Neural cell (in vitro differentiated cells): Measurements from ENCODE around the gene ANAPC2. TPM values are rescaled to one million over a fixed set of nuclear protein-coding genes. Genes with fewer than 3 reads are reported as not detected.

Experiments used
- H2AFZ ChIP-seq: fragments of 200-600, 300-800 bp; sonication (generic), shearing (Covaris generic); 2 replicates; pipeline ENCODE4 v1.6.0; 2014; ENCODE audit warnings: low read depth, mild to moderate bottlenecking, antibody characterized with exemption, low read length, moderate library complexity
- H3F3A ChIP-seq: fragments of 200-600 bp; shearing (Covaris generic); 2 replicates; pipeline ENCODE4 v1.6.1; 2016; ENCODE audit warnings: mild to moderate bottlenecking, moderate library complexity, mixed read lengths, antibody characterized with exemption, low read length; ENCODE audit not compliant: insufficient read depth, poor library complexity, severe bottlenecking
- H3K27ac ChIP-seq: fragments of 200-600, 300-800 bp; sonication (generic), shearing (Covaris generic); 2 replicates; pipeline ENCODE4 v1.5.1; 2014; ENCODE audit warnings: mild to moderate bottlenecking, low read length, moderate library complexity
- H3K27me3 ChIP-seq: fragments of 300-800, 200-600 bp; sonication (generic), shearing (Covaris generic); 2 replicates; pipeline ENCODE4 v1.6.0; 2014; ENCODE audit warnings: mild to moderate bottlenecking, low read depth, low read length, moderate library complexity; ENCODE audit not compliant: insufficient read depth
- H3K36me3 ChIP-seq: fragments of 300-800, 200-600 bp; sonication (generic), shearing (Covaris generic); 2 replicates; pipeline ENCODE4 v1.5.1; 2014; ENCODE audit warnings: mild to moderate bottlenecking, antibody characterized with exemption, low read length, moderate library complexity; ENCODE audit not compliant: insufficient read depth
- H3K4me2 ChIP-seq: fragments of 300-800, 200-600 bp; sonication (generic), shearing (Covaris generic); 2 replicates; pipeline ENCODE4 v1.6.0; 2014; ENCODE audit warnings: mild to moderate bottlenecking, low read length
- H3K4me3 ChIP-seq: fragments of 300-800, 200-600 bp; sonication (generic), shearing (Covaris generic); 2 replicates; pipeline ENCODE4 v1.5.1; 2014; ENCODE audit warnings: mild to moderate bottlenecking, low read length, moderate library complexity
- H3K79me2 ChIP-seq: fragments of 200-600 bp; shearing (Covaris generic); replicated peaks from 2 replicates; pipeline ENCODE4 v1.6.0; 2014; ENCODE audit warnings: mild to moderate bottlenecking, low read length, moderate library complexity; ENCODE audit not compliant: insufficient read depth
- H3K9ac ChIP-seq: fragments of 300-800, 200-600 bp; sonication (generic), shearing (Covaris generic); 2 replicates; pipeline ENCODE4 v1.6.1; 2016; ENCODE audit warnings: mild to moderate bottlenecking, low read length, mixed read lengths
- H3K9me2 ChIP-seq: fragments of 200-600 bp; shearing (Covaris generic); 2 replicates; pipeline ENCODE4 v1.6.1; 2016; ENCODE audit warnings: mild to moderate bottlenecking, low read length, mixed read lengths; ENCODE audit not compliant: insufficient read depth
- H3K9me3 ChIP-seq: fragments of 200-600, 300-800 bp; sonication (generic), shearing (Covaris generic); 2 replicates; pipeline ENCODE4 v1.6.1; 2016; ENCODE audit warnings: mild to moderate bottlenecking, mixed run types, low read length, moderate library complexity, mixed read lengths
- H4K20me1 ChIP-seq: fragments of 200-600 bp; shearing (Covaris generic); 2 replicates; pipeline ENCODE4 v1.6.1; 2016; ENCODE audit warnings: mild to moderate bottlenecking, mixed run types; ENCODE audit not compliant: insufficient read depth
- EP300 ChIP-seq: fragments of 450-650 bp; conservative IDR thresholded peaks from 2 replicates; pipeline ENCODE4 v1.6.1; 2014; ENCODE audit warnings: antibody characterized with exemption, mild to moderate bottlenecking, moderate library complexity; ENCODE audit not compliant: poor library complexity, severe bottlenecking
- EZH2 ChIP-seq: fragments of 200-600, 300-800 bp; shearing (Covaris generic), sonication (generic); IDR thresholded peaks from 2 replicates; pipeline ENCODE4 v1.6.1; 2014; ENCODE audit warnings: antibody characterized with exemption, low read length, borderline replicate concordance, mild to moderate bottlenecking; ENCODE audit not compliant: insufficient read depth, poor library complexity, severe bottlenecking
- MXI1 ChIP-seq: fragments of 450-650 bp; conservative IDR thresholded peaks from 2 replicates; pipeline ENCODE4 v1.6.1; 2014; ENCODE audit warnings: antibody characterized with exemption, mild to moderate bottlenecking; ENCODE audit not compliant: poor library complexity, severe bottlenecking
- POLR2AphosphoS5 ChIP-seq: IDR thresholded peaks from 2 replicates; pipeline ENCODE4 v1.6.1; 2012
- RAD21 ChIP-seq: fragments of 450-650 bp; conservative IDR thresholded peaks from 2 replicates; pipeline ENCODE4 v1.6.1; 2014; ENCODE audit warnings: antibody characterized with exemption, mild to moderate bottlenecking, moderate library complexity
- SMC3 ChIP-seq: fragments of 450-650 bp; conservative IDR thresholded peaks from 2 replicates; pipeline ENCODE4 v1.6.1; 2014; ENCODE audit warnings: antibody characterized with exemption, mild to moderate bottlenecking, moderate library complexity; ENCODE audit not compliant: poor library complexity
- TAF1 ChIP-seq: IDR thresholded peaks from 2 replicates; pipeline ENCODE4 v1.6.1; 2012; ENCODE audit warnings: low read depth
- polyA plus RNA-seq: library from polyadenylated mRNA; depleted of rRNA; stranded (reverse); fragments of >200 nt; gene quantifications from 2 replicates; pipeline ENCODE4 v1.2.3, GENCODE V29; 2014
- TF ChIP-seq, protein P1 (sequence below): IDR thresholded peaks from 2 replicates; pipeline ENCODE4 v1.6.1; 2012; ENCODE audit warnings: borderline replicate concordance
- TF ChIP-seq, protein P2 (sequence below): fragments of 450-650 bp; IDR thresholded peaks from 2 replicates; pipeline ENCODE4 v1.5.1; 2014; ENCODE audit warnings: antibody characterized with exemption, mild to moderate bottlenecking, moderate library complexity; ENCODE audit not compliant: poor library complexity, severe bottlenecking

The ANAPC2 gene
- polyA plus RNA-seq, 1 donor from 2014 or later: 38.1 TPM

DNA sequence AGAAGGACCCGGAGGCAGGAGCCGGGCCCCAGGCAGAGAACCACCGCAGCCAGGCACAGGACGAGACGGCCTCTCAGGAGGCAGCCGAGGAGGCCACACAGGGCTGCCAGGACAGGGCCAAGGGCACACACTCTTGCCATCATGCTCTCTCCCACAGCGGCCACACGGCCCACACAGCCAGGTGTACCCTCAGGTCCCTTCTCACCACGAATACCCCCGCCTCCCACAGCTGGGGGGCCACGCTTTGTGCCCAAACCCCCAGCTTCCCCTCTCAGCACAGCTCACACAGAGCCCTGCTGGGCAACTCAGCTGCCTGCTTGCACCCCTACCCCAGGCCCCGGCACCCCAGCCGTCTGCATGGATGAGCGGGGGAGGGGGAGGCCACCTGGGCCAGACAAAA lies 5.4 kb upstream of the ANAPC2 start:
- H3K27me3 ChIP-seq: no peaks in the 10 kb centered on the region
- no peaks in the 10 kb centered on the region for H3K79me2 ChIP-seq
- H3K9me2 ChIP-seq: no peaks in the 10 kb centered on the region
- H3K9ac ChIP-seq: no peak overlapping the region
- TF ChIP-seq, protein P1, sequence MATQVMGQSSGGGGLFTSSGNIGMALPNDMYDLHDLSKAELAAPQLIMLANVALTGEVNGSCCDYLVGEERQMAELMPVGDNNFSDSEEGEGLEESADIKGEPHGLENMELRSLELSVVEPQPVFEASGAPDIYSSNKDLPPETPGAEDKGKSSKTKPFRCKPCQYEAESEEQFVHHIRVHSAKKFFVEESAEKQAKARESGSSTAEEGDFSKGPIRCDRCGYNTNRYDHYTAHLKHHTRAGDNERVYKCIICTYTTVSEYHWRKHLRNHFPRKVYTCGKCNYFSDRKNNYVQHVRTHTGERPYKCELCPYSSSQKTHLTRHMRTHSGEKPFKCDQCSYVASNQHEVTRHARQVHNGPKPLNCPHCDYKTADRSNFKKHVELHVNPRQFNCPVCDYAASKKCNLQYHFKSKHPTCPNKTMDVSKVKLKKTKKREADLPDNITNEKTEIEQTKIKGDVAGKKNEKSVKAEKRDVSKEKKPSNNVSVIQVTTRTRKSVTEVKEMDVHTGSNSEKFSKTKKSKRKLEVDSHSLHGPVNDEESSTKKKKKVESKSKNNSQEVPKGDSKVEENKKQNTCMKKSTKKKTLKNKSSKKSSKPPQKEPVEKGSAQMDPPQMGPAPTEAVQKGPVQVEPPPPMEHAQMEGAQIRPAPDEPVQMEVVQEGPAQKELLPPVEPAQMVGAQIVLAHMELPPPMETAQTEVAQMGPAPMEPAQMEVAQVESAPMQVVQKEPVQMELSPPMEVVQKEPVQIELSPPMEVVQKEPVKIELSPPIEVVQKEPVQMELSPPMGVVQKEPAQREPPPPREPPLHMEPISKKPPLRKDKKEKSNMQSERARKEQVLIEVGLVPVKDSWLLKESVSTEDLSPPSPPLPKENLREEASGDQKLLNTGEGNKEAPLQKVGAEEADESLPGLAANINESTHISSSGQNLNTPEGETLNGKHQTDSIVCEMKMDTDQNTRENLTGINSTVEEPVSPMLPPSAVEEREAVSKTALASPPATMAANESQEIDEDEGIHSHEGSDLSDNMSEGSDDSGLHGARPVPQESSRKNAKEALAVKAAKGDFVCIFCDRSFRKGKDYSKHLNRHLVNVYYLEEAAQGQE: no peak
- TF ChIP-seq SMC3 (no peak), TAF1 (no peak), RAD21 (no peak), EP300 (no peak), EZH2 (no peak), POLR2AphosphoS5 (no peak), MXI1 (no peak)
- TF ChIP-seq, protein P2, sequence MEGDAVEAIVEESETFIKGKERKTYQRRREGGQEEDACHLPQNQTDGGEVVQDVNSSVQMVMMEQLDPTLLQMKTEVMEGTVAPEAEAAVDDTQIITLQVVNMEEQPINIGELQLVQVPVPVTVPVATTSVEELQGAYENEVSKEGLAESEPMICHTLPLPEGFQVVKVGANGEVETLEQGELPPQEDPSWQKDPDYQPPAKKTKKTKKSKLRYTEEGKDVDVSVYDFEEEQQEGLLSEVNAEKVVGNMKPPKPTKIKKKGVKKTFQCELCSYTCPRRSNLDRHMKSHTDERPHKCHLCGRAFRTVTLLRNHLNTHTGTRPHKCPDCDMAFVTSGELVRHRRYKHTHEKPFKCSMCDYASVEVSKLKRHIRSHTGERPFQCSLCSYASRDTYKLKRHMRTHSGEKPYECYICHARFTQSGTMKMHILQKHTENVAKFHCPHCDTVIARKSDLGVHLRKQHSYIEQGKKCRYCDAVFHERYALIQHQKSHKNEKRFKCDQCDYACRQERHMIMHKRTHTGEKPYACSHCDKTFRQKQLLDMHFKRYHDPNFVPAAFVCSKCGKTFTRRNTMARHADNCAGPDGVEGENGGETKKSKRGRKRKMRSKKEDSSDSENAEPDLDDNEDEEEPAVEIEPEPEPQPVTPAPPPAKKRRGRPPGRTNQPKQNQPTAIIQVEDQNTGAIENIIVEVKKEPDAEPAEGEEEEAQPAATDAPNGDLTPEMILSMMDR: no peak
- no peaks in the 10 kb centered on the region for H3K9me3 ChIP-seq
- H3F3A ChIP-seq: no peaks in the 10 kb centered on the region
- H3K4me3 ChIP-seq: no peak overlapping the region
- no peak overlapping the region for H3K27ac ChIP-seq
- H3K36me3 ChIP-seq: no peaks in the 10 kb centered on the region
- H3K4me2 ChIP-seq: no peak overlapping the region
- H4K20me1 ChIP-seq: no peaks in the 10 kb centered on the region
- no peak overlapping the region for H2AFZ ChIP-seq

DNA sequence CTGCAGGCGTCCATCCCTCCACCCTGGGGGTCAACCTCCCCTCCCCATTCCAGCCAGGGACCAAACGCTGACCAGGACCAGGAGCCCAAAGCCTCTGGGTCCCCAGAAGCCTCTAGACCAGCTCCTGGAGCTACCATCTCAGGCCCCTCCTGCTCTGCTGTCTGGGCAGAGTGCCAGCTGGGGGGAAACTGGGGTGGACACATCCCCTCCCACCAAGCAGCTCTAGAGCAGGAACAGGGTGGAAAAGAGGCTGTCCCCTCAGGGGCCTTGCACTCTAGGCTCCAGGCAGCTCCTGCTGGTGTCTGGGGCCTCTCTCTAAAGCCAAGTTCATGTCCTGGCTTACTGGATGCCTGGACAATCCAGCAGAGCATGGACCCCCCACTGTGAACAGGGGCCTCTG lies 4.5 kb upstream of the ANAPC2 start:
- Histone ChIP-seq H3K4me2 (no peak overlapping the region), H3K36me3 (no peaks in the 10 kb centered on the region), H3K9ac (no peak overlapping the region), H3K9me2 (no peaks in the 10 kb centered on the region), H4K20me1 (no peaks in the 10 kb centered on the region), H3K27ac (no peak overlapping the region), H3K4me3 (no peak overlapping the region), H3F3A (no peaks in the 10 kb centered on the region), H3K79me2 (peaks cover 3% of the 10 kb centered on the region), H3K9me3 (no peaks in the 10 kb centered on the region), H3K27me3 (no peaks in the 10 kb centered on the region), H2AFZ (no peak overlapping the region)
- TF ChIP-seq RAD21 (no peak), TAF1 (no peak), EZH2 (no peak), POLR2AphosphoS5 (no peak), SMC3 (no peak), MXI1 (no peak), EP300 (no peak)
- TF ChIP-seq, protein P1: no peak
- TF ChIP-seq, protein P2: no peak
